Measurements from ENCODE around the gene DNER. TPM values are rescaled to one million over a fixed set of nuclear protein-coding genes. Genes with fewer than 3 reads are reported as not detected.
A peak's percentile ranks its signal among the peaks of the same experiment; 100 is the strongest.
"Not testable (repeated sequence)": the region's sequence is repeated elsewhere in the genome, so short reads cannot be mapped to it uniquely, and the experiment has no call there.

The DNER gene
- total RNA-seq, 2 donors from 2014 or later = 0.67 to 1.1 TPM

GRCh38 chr2:229719926-229720647 lies 5.7 kb upstream of the DNER start:
- intact Hi-C loops (cut with DNase I) = no loop called here
- no peak for DNase-seq (ENCODE audit: low spot score)

- intact Hi-C loops (cut with DNase I) = no loop called here
Measured at GRCh38 chr2:229718057-229718456, 3.7 kb upstream of the DNER start.

DNA sequence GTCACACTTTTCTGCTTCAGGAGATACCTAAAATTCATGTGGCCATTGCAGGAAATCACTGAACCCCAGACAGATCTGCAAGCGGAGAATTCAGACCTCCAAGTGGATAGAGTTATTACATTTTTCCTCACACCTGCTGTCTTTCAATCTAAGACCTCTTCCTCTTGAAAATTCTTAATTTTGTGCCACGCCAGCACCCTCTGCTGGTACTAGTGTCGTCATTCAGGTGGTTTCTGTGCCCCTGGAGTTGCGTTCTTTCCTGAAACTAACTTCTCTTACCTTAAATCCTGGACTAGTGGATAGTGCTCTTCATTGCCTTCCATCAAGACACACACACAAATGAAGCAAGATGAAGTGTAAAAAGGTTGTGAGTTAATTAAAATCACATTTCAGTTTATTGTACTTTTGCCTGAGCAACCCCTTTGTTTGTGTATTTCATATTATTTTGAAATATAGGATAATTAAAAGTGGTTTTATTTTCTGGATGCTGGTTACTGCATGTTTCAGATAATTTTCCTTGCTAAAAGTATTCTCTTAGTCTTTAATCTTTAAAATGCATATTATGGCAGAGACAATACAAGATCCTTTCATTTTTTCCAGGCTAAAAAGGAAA lies 1.6 kb upstream of the DNER start:
- intact Hi-C loops (cut with DNase I) = no loop called here
- DNase-seq (ENCODE audit: low spot score) = no peak

More at GRCh38 chr2:229718057-229718456, 3.7 kb upstream of the DNER start:
- no peak for DNase-seq (ENCODE audit: low spot score)

DNA sequence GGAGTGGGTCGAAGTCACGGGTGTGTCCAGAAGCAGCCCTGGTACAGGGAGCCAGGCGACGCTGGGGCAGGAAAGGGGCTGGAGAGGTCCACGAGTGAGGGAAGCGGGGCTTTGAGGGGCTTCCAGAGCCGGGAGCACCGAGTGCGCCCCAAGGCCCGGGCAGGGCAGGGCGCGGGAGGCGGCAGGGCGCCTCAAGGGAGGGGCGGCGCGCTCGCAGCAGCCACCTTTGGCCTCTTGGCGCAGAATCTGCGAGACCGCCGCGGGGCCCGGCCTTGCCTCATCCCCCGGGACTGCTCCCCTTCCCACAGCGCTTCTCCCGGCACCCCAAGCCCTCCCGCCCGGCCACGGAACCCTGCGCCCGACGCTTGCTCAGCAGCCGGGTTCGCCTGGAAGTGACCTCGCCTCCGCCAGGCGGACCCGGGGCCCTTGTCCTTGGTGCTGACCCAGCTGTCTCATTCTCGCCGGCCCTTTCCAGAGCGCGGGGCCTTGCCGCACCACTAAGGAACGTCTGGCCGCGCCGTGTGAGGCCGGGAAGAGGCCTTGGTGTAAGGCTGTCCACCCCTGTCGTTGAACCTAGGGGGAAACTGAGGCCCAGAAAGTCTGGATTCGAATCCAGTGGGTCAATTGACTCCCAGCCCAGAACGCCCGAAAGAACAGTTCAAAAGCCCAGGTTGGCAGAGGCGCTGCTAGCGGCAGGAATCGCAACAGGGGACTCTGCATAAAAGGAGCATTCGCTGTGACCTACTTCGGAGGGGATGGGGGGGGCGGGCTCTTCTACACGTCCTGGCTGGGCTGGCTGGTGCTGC lies 584 bp upstream of the DNER start:
- intact Hi-C loops (cut with DNase I) = no loop called here
- peak; percentile 89 for DNase-seq (ENCODE audit: low spot score)

- no peak for DNase-seq (ENCODE audit: low spot score)
- intact Hi-C loops (cut with DNase I) = no loop called here
Measured at GRCh38 chr2:229713371-229714079, 830 bp downstream of the DNER start.

DNA sequence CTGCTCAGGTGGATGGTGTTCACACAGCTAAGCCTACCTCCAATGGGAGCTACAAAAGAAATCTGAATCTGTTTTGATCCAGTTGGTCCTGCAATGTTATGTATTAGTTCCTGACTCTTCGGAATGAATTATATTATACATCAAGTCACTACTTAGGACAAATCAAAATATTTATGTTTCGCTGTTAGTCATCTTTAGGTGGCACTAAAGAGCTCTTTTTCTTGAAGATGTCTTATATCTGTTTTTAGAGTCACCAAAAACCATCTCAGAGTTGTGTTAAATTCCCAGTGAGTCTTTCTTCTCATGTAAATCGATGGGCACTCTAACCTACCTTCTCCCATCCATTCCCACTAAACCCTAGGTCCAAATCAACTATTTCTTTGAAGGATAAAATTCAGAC lies 2.2 kb downstream of the DNER start:
- no peak for DNase-seq (ENCODE audit: low spot score)
- intact Hi-C loops (cut with DNase I) = no loop called here

GRCh38 chr2:229708335-229708734 lies 6.0 kb downstream of the DNER start:
- intact Hi-C loops (cut with DNase I) = no loop called here
- DNase-seq (ENCODE audit: low spot score) = no peak

- intact Hi-C loops (cut with DNase I) = no loop called here
- DNase-seq (ENCODE audit: low spot score) = no peak
Measured at GRCh38 chr2:229703909-229704630, 10.3 kb downstream of the DNER start.

DNA sequence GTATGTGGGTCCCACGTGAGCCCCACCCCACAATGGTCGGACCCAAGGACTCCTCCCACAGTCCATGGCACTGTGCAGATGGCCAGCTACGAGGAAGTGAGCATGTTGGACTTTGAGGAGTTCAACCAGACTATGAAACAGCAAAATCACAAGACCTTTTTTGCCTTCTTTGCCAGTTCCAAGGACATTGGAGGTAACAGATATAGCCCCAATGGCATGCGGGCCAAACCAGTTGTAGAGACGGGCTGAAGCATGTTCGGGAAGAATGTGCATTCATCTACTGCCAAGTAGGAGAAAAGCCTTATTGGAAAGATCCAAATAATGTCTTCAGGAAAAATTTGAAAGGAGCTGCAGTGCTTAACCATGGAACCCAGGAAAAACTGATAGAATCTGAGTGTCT lies 12.6 kb downstream of the DNER start:
- no peak for DNase-seq (ENCODE audit: low spot score)
- intact Hi-C loops (cut with DNase I) = no loop called here

GRCh38 chr2:229701062-229701461 lies 13.3 kb downstream of the DNER start:
- intact Hi-C loops (cut with DNase I) = no loop called here
- no peak for DNase-seq (ENCODE audit: low spot score)

- intact Hi-C loops (cut with DNase I) = loop anchor here in 1 of 2 donors (1.0 kb wide), 1 partner anchor 25 kb away; no protein-coding TSS in a partner anchor
Measured at GRCh38 chr2:229695961-229696360, 18.4 kb downstream of the DNER start.

GRCh38 chr2:229693845-229694244 lies 20.5 kb downstream of the DNER start:
- DNase-seq (ENCODE audit: low spot score); intact Hi-C loops (cut with DNase I): not testable (repeated sequence)

More at GRCh38 chr2:229695961-229696360, 18.4 kb downstream of the DNER start:
- DNase-seq (ENCODE audit: low spot score) = no peak

GRCh38 chr2:229691631-229692030 lies 22.7 kb downstream of the DNER start:
- DNase-seq (ENCODE audit: low spot score) = no peak
- intact Hi-C loops (cut with DNase I) = no loop called here

GRCh38 chr2:229689307-229689839 lies 25.0 kb downstream of the DNER start:
- DNase-seq (ENCODE audit: low spot score) = no peak
- intact Hi-C loops (cut with DNase I) = no loop called here

- DNase-seq (ENCODE audit: low spot score) = no peak
- intact Hi-C loops (cut with DNase I) = no loop called here
Measured at GRCh38 chr2:229688141-229688540, 26.2 kb downstream of the DNER start.

DNA sequence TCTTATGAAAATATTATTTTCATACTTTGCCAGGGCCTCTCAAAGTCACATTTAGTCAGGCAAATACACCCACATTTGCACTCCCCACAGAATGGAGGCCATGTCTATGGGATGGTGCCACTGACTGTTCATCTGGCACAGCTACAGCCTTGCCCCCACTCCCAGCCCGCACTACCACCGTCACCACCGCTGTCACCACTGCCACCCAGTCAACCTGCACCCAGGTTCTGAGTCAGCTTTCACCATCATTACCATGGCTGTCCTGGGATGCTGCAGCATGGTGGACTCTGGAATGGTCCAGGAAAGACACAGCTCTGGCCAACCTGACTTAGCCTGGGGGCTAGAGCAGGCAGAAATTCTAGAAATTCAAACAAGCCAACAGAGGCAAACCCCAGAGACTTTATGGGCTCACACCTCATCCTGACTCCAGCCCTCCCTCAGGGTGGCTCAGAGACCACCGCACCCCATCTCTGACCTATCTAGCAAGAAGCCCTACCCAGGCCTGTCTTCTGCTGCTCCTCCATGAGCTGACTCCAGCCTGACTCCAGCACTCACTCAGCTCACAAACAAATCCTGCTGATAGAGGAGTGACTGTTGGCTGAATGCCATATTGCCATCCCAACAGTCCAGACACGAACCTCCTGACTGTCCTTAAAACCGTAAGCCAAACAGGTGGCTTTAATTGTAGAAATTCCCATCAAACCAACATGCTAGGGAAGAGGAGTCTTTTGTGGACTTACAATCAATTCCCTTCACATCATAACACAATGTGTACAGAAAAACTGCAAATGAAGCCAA lies 28.0 kb downstream of the DNER start:
- intact Hi-C loops (cut with DNase I) = no loop called here
- no peak for DNase-seq (ENCODE audit: low spot score)

- no peak for DNase-seq (ENCODE audit: low spot score)
- intact Hi-C loops (cut with DNase I) = no loop called here
Measured at GRCh38 chr2:229684942-229685562, 29.3 kb downstream of the DNER start.

Data from posterior vena cava (tissue), 2 donors.